GM23338 (cell line): ENCODE results near the gene SLC6A18. TPM values are rescaled to one million over a fixed set of nuclear protein-coding genes. Genes with fewer than 3 reads are reported as not detected.

Source experiments
- ATAC-seq: fragments of 200-7000 bp; cut with Tn5 transposase; 3 replicates; pipeline ENCODE4 v1.9.1; 2020
- DNase-seq: peaks from one replicate; pipeline ENCODE4 v3.0.0-alpha.2; 2015; ENCODE audit warnings: low spot score
- H2AFZ ChIP-seq: fragments of 200-600 bp; sonication (generic); 2 replicates; pipeline ENCODE4 v1.8.0; 2016; ENCODE audit warnings: antibody characterized with exemption, mild to moderate bottlenecking, moderate library complexity
- H3F3A ChIP-seq: fragments of 200-600 bp; sonication (generic); replicated peaks from 2 replicates; pipeline ENCODE4 v1.8.0; 2017; ENCODE audit warnings: antibody characterized with exemption, mixed run types, low read depth
- H3K27ac ChIP-seq: fragments of 200-600 bp; sonication (generic); 2 replicates; pipeline ENCODE4 v1.6.1; 2016; ENCODE audit warnings: low read depth
- H3K27me3 ChIP-seq: fragments of 200-600 bp; sonication (generic); 2 replicates; pipeline ENCODE4 v1.8.0; 2016; ENCODE audit warnings: mild to moderate bottlenecking, mixed run types, moderate library complexity; ENCODE audit not compliant: insufficient read depth
- H3K36me3 ChIP-seq: fragments of 200-600 bp; sonication (generic); 2 replicates; pipeline ENCODE4 v1.8.0; 2016; ENCODE audit warnings: mild to moderate bottlenecking; ENCODE audit not compliant: insufficient read depth
- H3K4me1 ChIP-seq: fragments of 200-600 bp; sonication (generic); 2 replicates; pipeline ENCODE4 v1.8.0; 2016; ENCODE audit warnings: mild to moderate bottlenecking, moderate library complexity; ENCODE audit not compliant: insufficient read depth
- H3K4me2 ChIP-seq: fragments of 200-600 bp; sonication (generic); 2 replicates; pipeline ENCODE4 v1.7.1; 2017; ENCODE audit warnings: mixed run types
- H3K4me3 ChIP-seq: fragments of 200-600 bp; sonication (generic); 2 replicates; pipeline ENCODE4 v1.6.1; 2016; ENCODE audit warnings: mixed run types
- H3K79me2 ChIP-seq: fragments of 200-600 bp; sonication (generic); replicated peaks from 2 replicates; pipeline ENCODE4 v1.8.0; 2017; ENCODE audit warnings: mild to moderate bottlenecking; ENCODE audit not compliant: insufficient read depth
- H3K9me2 ChIP-seq: fragments of 200-600 bp; sonication (generic); 2 replicates; pipeline ENCODE4 v1.8.0; 2017; ENCODE audit not compliant: insufficient read depth
- H4K20me1 ChIP-seq: fragments of 200-600 bp; sonication (generic); replicated peaks from 2 replicates; pipeline ENCODE4 v1.8.0; 2017; ENCODE audit warnings: mild to moderate bottlenecking; ENCODE audit not compliant: insufficient read depth
- H3K27ac Mint-ChIP-seq: 2 replicates; pipeline ENCODE4 v1.8.0; 2020; ENCODE audit warnings: inconsistent platforms, mild to moderate bottlenecking, moderate library complexity, mixed read lengths
- H3K27me3 Mint-ChIP-seq: 3 replicates; pipeline ENCODE4 v1.8.0; 2022; ENCODE audit warnings: low read depth, mild to moderate bottlenecking, moderate library complexity, mixed read lengths, inconsistent platforms; ENCODE audit not compliant: insufficient read depth, poor library complexity
- H3K36me3 Mint-ChIP-seq: 3 replicates; pipeline ENCODE4 v1.8.0; 2021; ENCODE audit warnings: low read depth, mild to moderate bottlenecking, inconsistent platforms, moderate library complexity, mixed read lengths
- H3K4me1 Mint-ChIP-seq: 3 replicates; pipeline ENCODE4 v1.8.0; 2020; ENCODE audit warnings: mild to moderate bottlenecking, inconsistent platforms, mixed read lengths
- H3K4me3 Mint-ChIP-seq: 3 replicates; pipeline ENCODE4 v1.8.0; 2021; ENCODE audit warnings: moderate library complexity, mild to moderate bottlenecking, inconsistent platforms, mixed read lengths
- H3K9me3 Mint-ChIP-seq: 3 replicates; pipeline ENCODE4 v1.8.0; 2020; ENCODE audit warnings: moderate library complexity, mild to moderate bottlenecking, inconsistent platforms, mixed read lengths
- CREB1 ChIP-seq: fragments of 250-450 bp; sonication (Bioruptor Pico); IDR thresholded peaks from 2 replicates; pipeline ENCODE4 v1.5.0; 2020; ENCODE audit warnings: low read depth, mild to moderate bottlenecking, moderate library complexity
- EZH2 ChIP-seq: fragments of 200-600 bp; sonication (generic); IDR thresholded peaks from one replicate; pipeline ENCODE4 v1.8.0; 2017; ENCODE audit warnings: antibody characterized with exemption, mild to moderate bottlenecking, low read depth; ENCODE audit not compliant: unreplicated experiment
- EZH2phosphoT487 ChIP-seq: fragments of 200-600 bp; sonication (generic); IDR thresholded peaks from one replicate; pipeline ENCODE4 v1.8.1; 2018; ENCODE audit warnings: antibody characterized with exemption; ENCODE audit not compliant: unreplicated experiment
- JUNB ChIP-seq: IDR thresholded peaks from one replicate; pipeline ENCODE4 v1.6.1; 2016; ENCODE audit warnings: antibody characterized with exemption; ENCODE audit not compliant: unreplicated experiment
- NANOG ChIP-seq: IDR thresholded peaks from 2 replicates; pipeline ENCODE4 v1.6.1; 2016; ENCODE audit warnings: antibody characterized with exemption, borderline replicate concordance
- POLR2AphosphoS5 ChIP-seq: IDR thresholded peaks from 2 replicates; pipeline ENCODE4 v1.6.1; 2016; ENCODE audit warnings: antibody characterized with exemption, low read depth
- STAT1 ChIP-seq: IDR thresholded peaks from one replicate; pipeline ENCODE4 v1.6.1; 2016; ENCODE audit warnings: antibody characterized with exemption; ENCODE audit not compliant: unreplicated experiment
- ZNF114 ChIP-seq: fragments of 250-450 bp; sonication (Bioruptor Pico); IDR thresholded peaks from 2 replicates; pipeline ENCODE4 v1.5.0; 2020; ENCODE audit warnings: mild to moderate bottlenecking, moderate library complexity
- ZNF331 ChIP-seq: fragments of 250-450 bp; sonication (Bioruptor Pico); IDR thresholded peaks from 2 replicates; pipeline ENCODE4 v1.5.0; 2020; ENCODE audit warnings: low read depth, mild to moderate bottlenecking, moderate library complexity
- polyA plus RNA-seq: library from polyadenylated mRNA; unstranded; fragments of >200 nt; fragmentation: Nextera tagmentation; extraction: Ambion mirVana; gene quantifications from 2 replicates; pipeline ENCODE4 v1.2.1, GENCODE V29; 2016
- total RNA-seq: library from RNA; depleted of rRNA; stranded (reverse); fragments of >200 nt; shearing (Covaris generic); gene quantifications from 2 replicates; pipeline ENCODE4 v1.2.3, GENCODE V29; 2014
- TF ChIP-seq, protein P1 (sequence below): IDR thresholded peaks from one replicate; pipeline ENCODE4 v1.6.1; 2018; ENCODE audit warnings: antibody characterized with exemption; ENCODE audit not compliant: unreplicated experiment
- TF ChIP-seq, protein P2 (sequence below): fragments of 250-450 bp; sonication (Bioruptor Pico); IDR thresholded peaks from 2 replicates; pipeline ENCODE4 v1.5.0; 2020; ENCODE audit warnings: mild to moderate bottlenecking, moderate library complexity
- TF ChIP-seq, protein P3 (sequence below), 2 experiments: fragments of 200-600 bp in 1 of 2; sonication (generic) in 1 of 2; conservative IDR thresholded peaks; 2 replicates each; pipeline versions ENCODE4 v1.5.1 to v1.6.1; 2016 to 2017; ENCODE audit warnings: antibody characterized with exemption in 2 of 2, low read depth in 2 of 2, mild to moderate bottlenecking in 2 of 2, moderate library complexity in 1 of 2

Gene SLC6A18
- total and polyA plus RNA-seq, 2 experiments from 2014 or later = not detected

DNA sequence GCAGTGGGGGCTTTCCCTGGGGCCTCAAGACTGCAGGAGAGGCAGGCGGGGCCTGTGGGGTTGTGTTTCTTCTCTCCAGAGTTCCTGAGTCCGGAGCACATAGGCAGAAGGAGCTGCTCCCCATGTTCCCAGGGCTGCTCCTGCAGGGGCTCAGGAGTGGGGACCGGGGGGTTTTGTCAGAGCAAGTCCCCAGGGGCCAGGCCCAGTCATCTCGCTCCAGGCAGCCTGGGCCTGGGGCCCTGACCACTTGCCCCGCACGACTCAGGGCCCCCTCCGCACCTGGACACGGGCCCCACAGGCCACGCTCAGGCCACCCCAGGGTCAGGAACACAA, 45.8 kb upstream of the SLC6A18 start:
- Histone ChIP-seq H3K4me1 (no peaks in the 10 kb centered on the region), H3K36me3 (no peaks in the 10 kb centered on the region), H3F3A (no peaks in the 10 kb centered on the region), H3K27ac (no peak overlapping the region), H3K9me2 (no peaks in the 10 kb centered on the region), H3K79me2 (no peaks in the 10 kb centered on the region), H3K27me3 (no peaks in the 10 kb centered on the region), H4K20me1 (no peaks in the 10 kb centered on the region), H2AFZ (no peak overlapping the region), H3K4me3 (no peak overlapping the region), H3K4me2 (no peak overlapping the region)
- Mint-ChIP-seq H3K4me1 (no peaks in the 10 kb centered on the region), H3K27ac (no peak overlapping the region), H3K4me3 (no peak overlapping the region), H3K9me3 (no peaks in the 10 kb centered on the region), H3K27me3 (peaks cover 2% of the 10 kb centered on the region), H3K36me3 (no peaks in the 10 kb centered on the region)
- ATAC-seq (no peak), DNase-seq (no peak)
- no peak for TF ChIP-seq EZH2

DNA sequence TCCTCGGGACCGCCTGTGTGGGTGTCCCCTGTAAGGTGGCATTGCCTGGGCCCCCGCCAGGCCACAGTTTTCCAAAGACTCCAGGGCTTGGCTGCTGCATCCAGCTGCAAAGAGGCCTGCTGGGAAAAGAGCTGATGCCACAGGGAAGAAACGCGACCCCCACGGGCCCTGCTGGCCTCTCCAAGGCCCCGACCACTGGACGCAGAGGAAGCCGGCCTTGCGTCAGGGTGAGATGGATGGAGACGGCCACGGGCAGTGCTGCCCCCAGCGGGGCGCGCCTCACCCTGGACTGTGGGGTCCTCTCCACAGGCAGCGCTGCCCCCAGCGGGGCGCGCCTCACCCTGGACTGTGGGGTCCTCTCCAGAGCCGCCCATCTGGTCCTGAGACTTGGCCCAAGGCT, 45.1 kb upstream of the SLC6A18 start:
- no peak overlapping the region for H3K4me3 ChIP-seq
- no peak overlapping the region for H3K4me2 ChIP-seq
- no peaks in the 10 kb centered on the region for H4K20me1 ChIP-seq
- no peak overlapping the region for H2AFZ ChIP-seq
- no peaks in the 10 kb centered on the region for H3K4me1 Mint-ChIP-seq
- ATAC-seq (no peak), DNase-seq (no peak)
- H3K4me3 Mint-ChIP-seq = no peak overlapping the region
- no peaks in the 10 kb centered on the region for H3K36me3 Mint-ChIP-seq
- no peak overlapping the region for H3K27ac ChIP-seq
- no peaks in the 10 kb centered on the region for H3K9me3 Mint-ChIP-seq
- no peaks in the 10 kb centered on the region for H3K9me2 ChIP-seq
- no peaks in the 10 kb centered on the region for H3K36me3 ChIP-seq
- peaks cover 3% of the 10 kb centered on the region; the same call in 1 of the 2 replicates for H3F3A ChIP-seq
- H3K4me1 ChIP-seq = no peaks in the 10 kb centered on the region
- H3K27me3 Mint-ChIP-seq = peaks cover 2% of the 10 kb centered on the region
- no peaks in the 10 kb centered on the region for H3K27me3 ChIP-seq
- no peak overlapping the region for H3K27ac Mint-ChIP-seq
- H3K79me2 ChIP-seq = no peaks in the 10 kb centered on the region
- TF ChIP-seq POLR2AphosphoS5 (no peak), ZNF114 (CRISPR knock-in tag) (no peak), ZNF331 (no peak), NANOG (no peak), EZH2 (no peak), STAT1 (no peak), JUNB (no peak), EZH2phosphoT487 (no peak), CREB1 (no peak)
- TF ChIP-seq, protein P1, sequence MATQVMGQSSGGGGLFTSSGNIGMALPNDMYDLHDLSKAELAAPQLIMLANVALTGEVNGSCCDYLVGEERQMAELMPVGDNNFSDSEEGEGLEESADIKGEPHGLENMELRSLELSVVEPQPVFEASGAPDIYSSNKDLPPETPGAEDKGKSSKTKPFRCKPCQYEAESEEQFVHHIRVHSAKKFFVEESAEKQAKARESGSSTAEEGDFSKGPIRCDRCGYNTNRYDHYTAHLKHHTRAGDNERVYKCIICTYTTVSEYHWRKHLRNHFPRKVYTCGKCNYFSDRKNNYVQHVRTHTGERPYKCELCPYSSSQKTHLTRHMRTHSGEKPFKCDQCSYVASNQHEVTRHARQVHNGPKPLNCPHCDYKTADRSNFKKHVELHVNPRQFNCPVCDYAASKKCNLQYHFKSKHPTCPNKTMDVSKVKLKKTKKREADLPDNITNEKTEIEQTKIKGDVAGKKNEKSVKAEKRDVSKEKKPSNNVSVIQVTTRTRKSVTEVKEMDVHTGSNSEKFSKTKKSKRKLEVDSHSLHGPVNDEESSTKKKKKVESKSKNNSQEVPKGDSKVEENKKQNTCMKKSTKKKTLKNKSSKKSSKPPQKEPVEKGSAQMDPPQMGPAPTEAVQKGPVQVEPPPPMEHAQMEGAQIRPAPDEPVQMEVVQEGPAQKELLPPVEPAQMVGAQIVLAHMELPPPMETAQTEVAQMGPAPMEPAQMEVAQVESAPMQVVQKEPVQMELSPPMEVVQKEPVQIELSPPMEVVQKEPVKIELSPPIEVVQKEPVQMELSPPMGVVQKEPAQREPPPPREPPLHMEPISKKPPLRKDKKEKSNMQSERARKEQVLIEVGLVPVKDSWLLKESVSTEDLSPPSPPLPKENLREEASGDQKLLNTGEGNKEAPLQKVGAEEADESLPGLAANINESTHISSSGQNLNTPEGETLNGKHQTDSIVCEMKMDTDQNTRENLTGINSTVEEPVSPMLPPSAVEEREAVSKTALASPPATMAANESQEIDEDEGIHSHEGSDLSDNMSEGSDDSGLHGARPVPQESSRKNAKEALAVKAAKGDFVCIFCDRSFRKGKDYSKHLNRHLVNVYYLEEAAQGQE = no peak
- TF ChIP-seq, protein P2, sequence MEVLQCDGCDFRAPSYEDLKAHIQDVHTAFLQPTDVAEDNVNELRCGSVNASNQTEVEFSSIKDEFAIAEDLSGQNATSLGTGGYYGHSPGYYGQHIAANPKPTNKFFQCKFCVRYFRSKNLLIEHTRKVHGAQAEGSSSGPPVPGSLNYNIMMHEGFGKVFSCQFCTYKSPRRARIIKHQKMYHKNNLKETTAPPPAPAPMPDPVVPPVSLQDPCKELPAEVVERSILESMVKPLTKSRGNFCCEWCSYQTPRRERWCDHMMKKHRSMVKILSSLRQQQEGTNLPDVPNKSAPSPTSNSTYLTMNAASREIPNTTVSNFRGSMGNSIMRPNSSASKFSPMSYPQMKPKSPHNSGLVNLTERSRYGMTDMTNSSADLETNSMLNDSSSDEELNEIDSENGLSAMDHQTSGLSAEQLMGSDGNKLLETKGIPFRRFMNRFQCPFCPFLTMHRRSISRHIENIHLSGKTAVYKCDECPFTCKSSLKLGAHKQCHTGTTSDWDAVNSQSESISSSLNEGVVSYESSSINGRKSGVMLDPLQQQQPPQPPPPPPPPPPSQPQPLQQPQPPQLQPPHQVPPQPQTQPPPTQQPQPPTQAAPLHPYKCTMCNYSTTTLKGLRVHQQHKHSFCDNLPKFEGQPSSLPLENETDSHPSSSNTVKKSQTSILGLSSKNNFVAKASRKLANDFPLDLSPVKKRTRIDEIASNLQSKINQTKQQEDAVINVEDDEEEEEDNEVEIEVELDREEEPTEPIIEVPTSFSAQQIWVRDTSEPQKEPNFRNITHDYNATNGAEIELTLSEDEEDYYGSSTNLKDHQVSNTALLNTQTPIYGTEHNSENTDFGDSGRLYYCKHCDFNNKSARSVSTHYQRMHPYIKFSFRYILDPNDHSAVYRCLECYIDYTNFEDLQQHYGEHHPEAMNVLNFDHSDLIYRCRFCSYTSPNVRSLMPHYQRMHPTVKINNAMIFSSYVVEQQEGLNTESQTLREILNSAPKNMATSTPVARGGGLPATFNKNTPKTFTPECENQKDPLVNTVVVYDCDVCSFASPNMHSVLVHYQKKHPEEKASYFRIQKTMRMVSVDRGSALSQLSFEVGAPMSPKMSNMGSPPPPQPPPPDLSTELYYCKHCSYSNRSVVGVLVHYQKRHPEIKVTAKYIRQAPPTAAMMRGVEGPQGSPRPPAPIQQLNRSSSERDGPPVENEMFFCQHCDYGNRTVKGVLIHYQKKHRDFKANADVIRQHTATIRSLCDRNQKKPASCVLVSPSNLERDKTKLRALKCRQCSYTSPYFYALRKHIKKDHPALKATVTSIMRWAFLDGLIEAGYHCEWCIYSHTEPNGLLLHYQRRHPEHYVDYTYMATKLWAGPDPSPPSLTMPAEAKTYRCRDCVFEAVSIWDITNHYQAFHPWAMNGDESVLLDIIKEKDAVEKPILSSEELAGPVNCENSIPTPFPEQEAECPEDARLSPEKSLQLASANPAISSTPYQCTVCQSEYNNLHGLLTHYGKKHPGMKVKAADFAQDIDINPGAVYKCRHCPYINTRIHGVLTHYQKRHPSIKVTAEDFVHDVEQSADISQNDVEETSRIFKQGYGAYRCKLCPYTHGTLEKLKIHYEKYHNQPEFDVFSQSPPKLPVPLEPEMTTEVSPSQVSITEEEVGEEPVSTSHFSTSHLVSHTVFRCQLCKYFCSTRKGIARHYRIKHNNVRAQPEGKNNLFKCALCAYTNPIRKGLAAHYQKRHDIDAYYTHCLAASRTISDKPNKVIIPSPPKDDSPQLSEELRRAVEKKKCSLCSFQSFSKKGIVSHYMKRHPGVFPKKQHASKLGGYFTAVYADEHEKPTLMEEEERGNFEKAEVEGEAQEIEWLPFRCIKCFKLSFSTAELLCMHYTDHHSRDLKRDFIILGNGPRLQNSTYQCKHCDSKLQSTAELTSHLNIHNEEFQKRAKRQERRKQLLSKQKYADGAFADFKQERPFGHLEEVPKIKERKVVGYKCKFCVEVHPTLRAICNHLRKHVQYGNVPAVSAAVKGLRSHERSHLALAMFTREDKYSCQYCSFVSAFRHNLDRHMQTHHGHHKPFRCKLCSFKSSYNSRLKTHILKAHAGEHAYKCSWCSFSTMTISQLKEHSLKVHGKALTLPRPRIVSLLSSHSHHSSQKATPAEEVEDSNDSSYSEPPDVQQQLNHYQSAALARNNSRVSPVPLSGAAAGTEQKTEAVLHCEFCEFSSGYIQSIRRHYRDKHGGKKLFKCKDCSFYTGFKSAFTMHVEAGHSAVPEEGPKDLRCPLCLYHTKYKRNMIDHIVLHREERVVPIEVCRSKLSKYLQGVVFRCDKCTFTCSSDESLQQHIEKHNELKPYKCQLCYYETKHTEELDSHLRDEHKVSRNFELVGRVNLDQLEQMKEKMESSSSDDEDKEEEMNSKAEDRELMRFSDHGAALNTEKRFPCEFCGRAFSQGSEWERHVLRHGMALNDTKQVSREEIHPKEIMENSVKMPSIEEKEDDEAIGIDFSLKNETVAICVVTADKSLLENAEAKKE (CRISPR knock-in tag) = no peak
- TF ChIP-seq, protein P3, sequence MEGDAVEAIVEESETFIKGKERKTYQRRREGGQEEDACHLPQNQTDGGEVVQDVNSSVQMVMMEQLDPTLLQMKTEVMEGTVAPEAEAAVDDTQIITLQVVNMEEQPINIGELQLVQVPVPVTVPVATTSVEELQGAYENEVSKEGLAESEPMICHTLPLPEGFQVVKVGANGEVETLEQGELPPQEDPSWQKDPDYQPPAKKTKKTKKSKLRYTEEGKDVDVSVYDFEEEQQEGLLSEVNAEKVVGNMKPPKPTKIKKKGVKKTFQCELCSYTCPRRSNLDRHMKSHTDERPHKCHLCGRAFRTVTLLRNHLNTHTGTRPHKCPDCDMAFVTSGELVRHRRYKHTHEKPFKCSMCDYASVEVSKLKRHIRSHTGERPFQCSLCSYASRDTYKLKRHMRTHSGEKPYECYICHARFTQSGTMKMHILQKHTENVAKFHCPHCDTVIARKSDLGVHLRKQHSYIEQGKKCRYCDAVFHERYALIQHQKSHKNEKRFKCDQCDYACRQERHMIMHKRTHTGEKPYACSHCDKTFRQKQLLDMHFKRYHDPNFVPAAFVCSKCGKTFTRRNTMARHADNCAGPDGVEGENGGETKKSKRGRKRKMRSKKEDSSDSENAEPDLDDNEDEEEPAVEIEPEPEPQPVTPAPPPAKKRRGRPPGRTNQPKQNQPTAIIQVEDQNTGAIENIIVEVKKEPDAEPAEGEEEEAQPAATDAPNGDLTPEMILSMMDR (conservative IDR thresholded peaks at IDR 0.05; ENCODE audit: low read depth in 2 of 2) = no peak
